ENCODE measurements around the gene FAM167B.
A peak's percentile ranks its signal among the peaks of the same experiment; 100 is the strongest.

The FAM167B gene

GRCh38 chr1:32223683-32224082, 23.3 kb upstream of the FAM167B start:
- FAIRE-seq, result no peak
- no peak for DNase-seq (ENCODE audit: low spot score)

GRCh38 chr1:32224285-32224684, 22.7 kb upstream of the FAM167B start:
- DNase-seq (ENCODE audit: low spot score), result no peak
- FAIRE-seq, result no peak

GRCh38 chr1:32228771-32229170, 18.3 kb upstream of the FAM167B start:
- FAIRE-seq (no peak), DNase-seq (ENCODE audit: low spot score) (no peak)

GRCh38 chr1:32231843-32232432, 15.1 kb upstream of the FAM167B start:
- no peak for FAIRE-seq
- DNase-seq (ENCODE audit: low spot score), result no peak

GRCh38 chr1:32232558-32233304, 14.3 kb upstream of the FAM167B start:
- no peak for FAIRE-seq
- no peak for DNase-seq (ENCODE audit: low spot score)

GRCh38 chr1:32234792-32235191, 12.2 kb upstream of the FAM167B start:
- DNase-seq (ENCODE audit: low spot score) (no peak), FAIRE-seq (no peak)

GRCh38 chr1:32239337-32239736, 7.7 kb upstream of the FAM167B start:
- DNase-seq (ENCODE audit: low spot score) (no peak), FAIRE-seq (no peak)

GRCh38 chr1:32239790-32240139, 7.3 kb upstream of the FAM167B start:
- FAIRE-seq, result no peak
- DNase-seq (ENCODE audit: low spot score), result no peak

- DNase-seq (ENCODE audit: low spot score) (peak; percentile 74), FAIRE-seq (no peak)
Observed at GRCh38 chr1:32240140-32240951, 6.7 kb upstream of the FAM167B start.

- DNase-seq (ENCODE audit: low spot score) (peak; percentile 66), FAIRE-seq (no peak)
Observed at GRCh38 chr1:32241001-32241763, 5.8 kb upstream of the FAM167B start.

- no peak for FAIRE-seq
Observed at GRCh38 chr1:32242341-32242851, 4.6 kb upstream of the FAM167B start.

GRCh38 chr1:32247452-32247851, 430 bp downstream of the FAM167B start:
- DNase-seq (ENCODE audit: low spot score) (no peak), FAIRE-seq (no peak)

More at GRCh38 chr1:32242341-32242851, 4.6 kb upstream of the FAM167B start:
- DNase-seq (ENCODE audit: low spot score), result no peak

GRCh38 chr1:32247983-32248889, 1.2 kb downstream of the FAM167B start:
- DNase-seq (ENCODE audit: low spot score), result peak; percentile 82
- FAIRE-seq, result no peak

GRCh38 chr1:32249831-32250525, 3.0 kb downstream of the FAM167B start:
- no peak for DNase-seq (ENCODE audit: low spot score)
- FAIRE-seq, result no peak

- DNase-seq (ENCODE audit: low spot score) (no peak), FAIRE-seq (no peak)
Observed at GRCh38 chr1:32250893-32251716, 4.1 kb downstream of the FAM167B start, which contains the start of gene LCK. LCK (plus strand) TSS chr1:32251265; CDS start chr1:32274330, 23,065 bp downstream.

GRCh38 chr1:32255072-32256071, 8.3 kb downstream of the FAM167B start:
- DNase-seq (ENCODE audit: low spot score) (no peak), FAIRE-seq (no peak)

GRCh38 chr1:32256473-32257226, 9.6 kb downstream of the FAM167B start:
- FAIRE-seq (no peak), DNase-seq (ENCODE audit: low spot score) (no peak)

Data from urothelium cell line (cell line).